ENCODE data around the gene AQP6.

- TF ChIP-seq CTCF (IDR thresholded peaks at IDR 0.05) (no peak), EP300 (IDR thresholded peaks at IDR 0.05) (no peak), POLR2A (IDR thresholded peaks at IDR 0.05) (no peak)
Measured at GRCh38 chr12:49923035-49923644, 49.6 kb upstream of the AQP6 start.
